Measurements from ENCODE around the gene GMPPA.

GRCh38 chr2:219536967-219537366, 38.3 kb downstream of the GMPPA start:
- TF ChIP-seq EP300 (IDR thresholded peaks at IDR 0.05), result no peak
- TF ChIP-seq CTCF (IDR thresholded peaks at IDR 0.05), result no peak

Data from esophagus muscularis mucosa (tissue), 3 donors.